OCI-LY1 (cell line): ENCODE data around the gene SLC28A1.

Source experiments
- H2AFZ ChIP-seq: fragments of 200-600 bp; sonication (generic), shearing (Covaris generic); 2 replicates; pipeline ENCODE4 v1.6.0; 2014; ENCODE audit warnings: antibody characterized with exemption, mild to moderate bottlenecking, low read length
- H3F3A ChIP-seq: fragments of 200-600 bp; sonication (generic), shearing (Covaris generic); 2 replicates; pipeline ENCODE4 v1.6.0; 2014; ENCODE audit warnings: mild to moderate bottlenecking, antibody characterized with exemption, low read length, moderate library complexity; ENCODE audit not compliant: insufficient read depth
- H3K27ac ChIP-seq: fragments of 200-600 bp; sonication (generic); 2 replicates; pipeline ENCODE4 v1.5.1; 2014; ENCODE audit warnings: low read length, mixed run types, mild to moderate bottlenecking, low read depth; ENCODE audit not compliant: poor library complexity, severe bottlenecking
- H3K27me3 ChIP-seq: fragments of 200-600 bp; sonication (generic); 2 replicates; pipeline ENCODE4 v1.6.0; 2014; ENCODE audit warnings: antibody characterized with exemption, mild to moderate bottlenecking, low read length, moderate library complexity; ENCODE audit not compliant: insufficient read depth
- H3K36me3 ChIP-seq: fragments of 200-600 bp; sonication (generic); 2 replicates; pipeline ENCODE4 v1.6.1; 2014; ENCODE audit warnings: mild to moderate bottlenecking, antibody characterized with exemption, low read length, moderate library complexity, mixed read lengths; ENCODE audit not compliant: insufficient read depth
- H3K4me1 ChIP-seq: fragments of 200-600 bp; sonication (generic); 2 replicates; pipeline ENCODE4 v1.5.1; 2014; ENCODE audit warnings: mild to moderate bottlenecking, low read length, moderate library complexity; ENCODE audit not compliant: insufficient read depth, severe bottlenecking
- H3K4me2 ChIP-seq: fragments of 200-600 bp; sonication (generic), shearing (Covaris generic); 2 replicates; pipeline ENCODE4 v1.6.1; 2014; ENCODE audit warnings: low read length
- H3K4me3 ChIP-seq: fragments of 200-600 bp; sonication (generic); 2 replicates; pipeline ENCODE4 v1.5.1; 2014; ENCODE audit warnings: low read length, low read depth, mild to moderate bottlenecking, mixed read lengths; ENCODE audit not compliant: poor library complexity, severe bottlenecking
- H3K79me2 ChIP-seq: fragments of 200-600 bp; shearing (Covaris generic); 2 replicates; pipeline ENCODE4 v1.6.1; 2016; ENCODE audit warnings: mixed run types, low read length, mixed read lengths; ENCODE audit not compliant: insufficient read depth
- H3K9ac ChIP-seq: fragments of 200-600 bp; sonication (generic), shearing (Covaris generic); 2 replicates; pipeline ENCODE4 v1.6.1; 2014; ENCODE audit warnings: mild to moderate bottlenecking, low read length, mixed read lengths
- H3K9me2 ChIP-seq: fragments of 200-600 bp; sonication (generic), shearing (Covaris generic); 2 replicates; pipeline ENCODE4 v1.6.1; 2014; ENCODE audit warnings: low read depth, mild to moderate bottlenecking, low read length, mixed read lengths
- H3K9me3 ChIP-seq: fragments of 200-600 bp; shearing (Covaris generic); 2 replicates; pipeline ENCODE4 v1.6.1; 2014; ENCODE audit warnings: low read length, mixed read lengths
- H4K20me1 ChIP-seq: fragments of 200-600 bp; sonication (generic), shearing (Covaris generic); 2 replicates; pipeline ENCODE4 v1.6.0; 2016; ENCODE audit warnings: mild to moderate bottlenecking, low read length; ENCODE audit not compliant: insufficient read depth
- EZH2 ChIP-seq: fragments of 200-600 bp; sonication (generic), shearing (Covaris generic); IDR thresholded peaks from 2 replicates; pipeline ENCODE4 v1.8.0; 2017; ENCODE audit warnings: borderline replicate concordance, mixed run types, mild to moderate bottlenecking, antibody characterized with exemption, low read length, moderate library complexity, mixed read lengths
- TF ChIP-seq, protein P1 (sequence below): fragments of 200-600 bp; sonication (generic), shearing (Covaris generic); IDR thresholded peaks from 2 replicates; pipeline ENCODE4 v1.5.1; 2017; ENCODE audit warnings: mild to moderate bottlenecking, antibody characterized with exemption, low read length, moderate library complexity, mixed read lengths

SLC28A1 gene

DNA sequence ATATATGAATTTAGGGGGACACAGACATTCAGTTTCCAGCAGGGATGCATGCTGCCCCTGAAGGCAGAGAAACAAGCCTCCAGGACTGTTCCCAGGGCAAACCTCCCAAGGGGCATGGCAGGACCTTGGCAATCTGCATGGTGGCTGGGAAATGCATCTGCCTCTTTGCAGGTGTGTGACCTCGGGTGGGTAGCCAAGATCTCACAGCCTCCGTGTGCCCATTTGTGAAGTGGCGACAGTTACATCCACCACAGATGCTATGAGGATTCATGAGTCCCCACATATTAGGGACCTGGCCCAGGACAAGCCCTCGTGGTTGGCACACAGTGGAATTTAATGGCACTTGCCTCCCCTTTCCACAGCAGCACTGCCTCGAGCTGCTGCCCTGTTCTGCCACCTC lies 29.9 kb downstream of the SLC28A1 start:
- H3K27ac ChIP-seq, result no peak overlapping the region
- no peak overlapping the region for H3K4me3 ChIP-seq
- no peaks in the 10 kb centered on the region for H3K79me2 ChIP-seq
- peaks cover 7% of the 10 kb centered on the region for H3K4me1 ChIP-seq
- H3K9me3 ChIP-seq, result no peaks in the 10 kb centered on the region
- no peak for TF ChIP-seq EZH2
- TF ChIP-seq, protein P1, sequence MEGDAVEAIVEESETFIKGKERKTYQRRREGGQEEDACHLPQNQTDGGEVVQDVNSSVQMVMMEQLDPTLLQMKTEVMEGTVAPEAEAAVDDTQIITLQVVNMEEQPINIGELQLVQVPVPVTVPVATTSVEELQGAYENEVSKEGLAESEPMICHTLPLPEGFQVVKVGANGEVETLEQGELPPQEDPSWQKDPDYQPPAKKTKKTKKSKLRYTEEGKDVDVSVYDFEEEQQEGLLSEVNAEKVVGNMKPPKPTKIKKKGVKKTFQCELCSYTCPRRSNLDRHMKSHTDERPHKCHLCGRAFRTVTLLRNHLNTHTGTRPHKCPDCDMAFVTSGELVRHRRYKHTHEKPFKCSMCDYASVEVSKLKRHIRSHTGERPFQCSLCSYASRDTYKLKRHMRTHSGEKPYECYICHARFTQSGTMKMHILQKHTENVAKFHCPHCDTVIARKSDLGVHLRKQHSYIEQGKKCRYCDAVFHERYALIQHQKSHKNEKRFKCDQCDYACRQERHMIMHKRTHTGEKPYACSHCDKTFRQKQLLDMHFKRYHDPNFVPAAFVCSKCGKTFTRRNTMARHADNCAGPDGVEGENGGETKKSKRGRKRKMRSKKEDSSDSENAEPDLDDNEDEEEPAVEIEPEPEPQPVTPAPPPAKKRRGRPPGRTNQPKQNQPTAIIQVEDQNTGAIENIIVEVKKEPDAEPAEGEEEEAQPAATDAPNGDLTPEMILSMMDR, result no peak
- H3F3A ChIP-seq, result no peaks in the 10 kb centered on the region
- no peak overlapping the region for H3K4me2 ChIP-seq
- no peaks in the 10 kb centered on the region for H4K20me1 ChIP-seq
- no peaks in the 10 kb centered on the region for H3K27me3 ChIP-seq
- no peak overlapping the region for H2AFZ ChIP-seq
- H3K9ac ChIP-seq, result no peak overlapping the region
- no peaks in the 10 kb centered on the region for H3K9me2 ChIP-seq
- H3K36me3 ChIP-seq, result no peaks in the 10 kb centered on the region

GRCh38 chr15:84914909-84915605 lies 30.6 kb downstream of the SLC28A1 start:
- Histone ChIP-seq H3K27me3 (no peaks in the 10 kb centered on the region), H3K9ac (no peak overlapping the region), H3K9me3 (no peaks in the 10 kb centered on the region), H3K4me3 (no peak overlapping the region), H3K9me2 (no peaks in the 10 kb centered on the region), H3K27ac (no peak overlapping the region), H3K36me3 (no peaks in the 10 kb centered on the region), H2AFZ (no peak overlapping the region), H3K4me2 (no peak overlapping the region; the same call in 1 of the 2 replicates), H3F3A (no peaks in the 10 kb centered on the region), H3K4me1 (peaks cover 7% of the 10 kb centered on the region), H3K79me2 (no peaks in the 10 kb centered on the region), H4K20me1 (no peaks in the 10 kb centered on the region)
- TF ChIP-seq, protein P1, result no peak
- TF ChIP-seq EZH2, result no peak

DNA sequence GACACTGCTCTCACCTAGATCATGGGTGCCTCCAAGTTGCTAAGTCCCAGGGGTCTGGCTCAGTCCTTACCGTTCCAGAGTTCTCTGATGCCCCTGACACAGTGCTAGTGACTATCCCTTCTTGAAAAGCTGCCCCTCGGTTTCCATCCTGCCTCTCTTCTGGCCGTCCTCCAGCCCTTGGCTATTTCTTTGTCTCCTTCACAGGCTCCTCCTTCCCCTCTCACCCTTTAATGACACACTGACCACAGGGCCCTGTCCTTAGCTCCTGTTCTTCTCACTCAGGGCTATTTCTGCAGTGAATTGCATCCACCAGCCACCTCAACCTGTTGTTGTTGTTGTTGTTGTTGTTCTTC lies 31.1 kb downstream of the SLC28A1 start:
- Histone ChIP-seq H3K4me1 (peaks cover 7% of the 10 kb centered on the region), H3K79me2 (no peaks in the 10 kb centered on the region), H2AFZ (no peak overlapping the region), H3K27me3 (no peaks in the 10 kb centered on the region), H3K4me2 (no peak overlapping the region), H3K9me3 (no peaks in the 10 kb centered on the region), H3K9ac (no peak overlapping the region), H3K9me2 (no peaks in the 10 kb centered on the region), H3K4me3 (no peak overlapping the region), H3K36me3 (no peaks in the 10 kb centered on the region), H3K27ac (no peak overlapping the region), H3F3A (no peaks in the 10 kb centered on the region), H4K20me1 (no peaks in the 10 kb centered on the region)
- no peak for TF ChIP-seq EZH2
- TF ChIP-seq, protein P1, result no peak
